HepG2 (cell line): ENCODE data around the gene EPHB3. TPM values are rescaled to one million over a fixed set of nuclear protein-coding genes. Genes with fewer than 3 reads are reported as not detected.

Source experiments
- ATAC-seq: fragments of 200-7000 bp; cut with Tn5 transposase; 3 replicates; pipeline ENCODE4 v1.9.1; 2020; ENCODE audit warnings: mild to moderate bottlenecking, moderate library complexity
- BruUV-seq: library from RNA; stranded (reverse); fragments of 400-500 nt; replicated peaks from 2 replicates; lab custom pipeline; 2021; lab: Mats Ljungman, UMichigan
- CTCF ChIA-PET: fragments of 300-600 bp; formaldehyde crosslinking; extraction: SDS; loops from one replicate; lab custom pipeline; 2021; ENCODE audit warnings: low total read pairs, inconsistent platforms, low intra/inter-chr PET ratio; lab: Yijun Ruan, JAX
- POLR2A ChIA-PET: fragments of 350-600 bp; sonication (Branson Sonifier 250); formaldehyde crosslinking; loops from one replicate; lab custom pipeline; 2020; ENCODE audit warnings: antibody characterized with exemption, inconsistent platforms; lab: Yijun Ruan, JAX
- DNase-seq: peaks from one replicate; pipeline ENCODE4 v3.0.0-alpha.2; 2015; ENCODE audit warnings: low spot score
- FAIRE-seq: peaks from 3 replicates; lab custom pipeline; 2011; peaks lifted over from hg19 to GRCh38; lab: Jason Lieb, UNC
- H2AFZ ChIP-seq: one replicate; pipeline ENCODE4 v1.6.1; 2011; ENCODE audit warnings: low read length, inconsistent platforms
- H3K27ac ChIP-seq: fragments of 300-600 bp; 3 replicates; pipeline ENCODE4 v1.8.0; 2011; ENCODE audit warnings: mixed run types, mild to moderate bottlenecking, mixed read lengths, low read length, inconsistent platforms; ENCODE audit not compliant: insufficient read depth; ENCODE audit errors: extremely low read length
- H3K27me3 ChIP-seq, 2 experiments: fragments of 200-600 bp in 1 of 2; 2 replicates in 1 of 2; 3 replicates in 1 of 2; pipeline versions ENCODE4 v1.6.0 to v1.8.0; 2011; ENCODE audit warnings: low read length in 2 of 2, mild to moderate bottlenecking in 2 of 2, moderate library complexity in 2 of 2, inconsistent platforms in 1 of 2; ENCODE audit not compliant: insufficient read depth in 2 of 2, control insufficient read depth in 1 of 2
- H3K36me3 ChIP-seq, 2 experiments: fragments of 200-600 bp in 1 of 2; replicated peaks in 1 of 2; 2 replicates in 1 of 2; 3 replicates in 1 of 2; pipeline versions ENCODE4 v1.5.1 to v1.8.0; 2011; ENCODE audit warnings: low read length in 2 of 2, inconsistent platforms in 1 of 2; ENCODE audit not compliant: insufficient read depth in 2 of 2, control insufficient read depth in 1 of 2
- H3K4me1 ChIP-seq: 2 replicates; pipeline ENCODE4 v1.5.1; 2012; ENCODE audit warnings: low read length, inconsistent platforms; ENCODE audit not compliant: insufficient read depth
- H3K4me2 ChIP-seq: 2 replicates; pipeline ENCODE4 v1.6.0; 2011; ENCODE audit warnings: low read depth, low read length, inconsistent platforms
- H3K4me3 ChIP-seq, 3 experiments: fragments of 200-600 bp in 1 of 3; sonication (generic), shearing (Covaris generic) in 1 of 3; replicated peaks in 1 of 3; 2 replicates each; pipeline ENCODE4 v1.5.1; 2011 to 2016; ENCODE audit warnings: low read length in 3 of 3, inconsistent platforms in 2 of 3, low read depth in 2 of 3, mild to moderate bottlenecking in 2 of 3, control low read depth in 1 of 3, mixed read lengths in 1 of 3; ENCODE audit not compliant: insufficient read depth in 1 of 3
- H3K79me2 ChIP-seq: one replicate; pipeline ENCODE4 v1.6.1; 2011; ENCODE audit warnings: low read length, inconsistent platforms; ENCODE audit not compliant: insufficient read depth
- H3K9ac ChIP-seq: 2 replicates; pipeline ENCODE4 v1.6.0; 2011; ENCODE audit warnings: mild to moderate bottlenecking, low read depth, low read length, inconsistent platforms; ENCODE audit not compliant: insufficient read depth
- H3K9me3 ChIP-seq: 2 replicates; pipeline ENCODE4 v1.5.1; 2012; ENCODE audit warnings: mild to moderate bottlenecking, low read length
- H4K20me1 ChIP-seq: 2 replicates; pipeline ENCODE4 v1.6.0; 2011; ENCODE audit warnings: inconsistent platforms, mild to moderate bottlenecking, low read length, moderate library complexity; ENCODE audit not compliant: insufficient read depth
- BCLAF1 ChIP-seq: fragments of 450-650 bp; IDR thresholded peaks from 2 replicates; pipeline ENCODE4 v1.6.1; 2017; ENCODE audit warnings: mild to moderate bottlenecking
- DMTF1 ChIP-seq: sonication (generic); formaldehyde crosslinking; IDR thresholded peaks from 2 replicates; pipeline ENCODE4 v1.4.0; 2020; ENCODE audit warnings: mild to moderate bottlenecking, missing genetic modification reagents
- DPF2 ChIP-seq: sonication (generic); formaldehyde crosslinking; IDR thresholded peaks from 2 replicates; pipeline ENCODE4 v1.4.0; 2020; ENCODE audit warnings: mild to moderate bottlenecking, low read depth, missing genetic modification reagents, borderline replicate concordance
- ETV6 ChIP-seq: sonication (generic); formaldehyde crosslinking; conservative IDR thresholded peaks from 2 replicates; pipeline ENCODE4 v1.4.0; 2020; ENCODE audit warnings: missing genetic modification reagents
- MXI1 ChIP-seq: IDR thresholded peaks from 3 replicates; pipeline ENCODE4 v1.6.1; 2012; ENCODE audit warnings: low read depth, low read length, inconsistent platforms, borderline replicate concordance
- NCOA5 ChIP-seq: sonication (generic); formaldehyde crosslinking; IDR thresholded peaks from 2 replicates; pipeline ENCODE4 v1.4.0; 2020; ENCODE audit warnings: missing genetic modification reagents
- SMAD1 ChIP-seq: sonication (generic); formaldehyde crosslinking; IDR thresholded peaks from 2 replicates; pipeline ENCODE4 v1.4.0; 2020; ENCODE audit warnings: missing genetic modification reagents, low read depth, mild to moderate bottlenecking, borderline replicate concordance
- SNAI1 ChIP-seq: sonication (generic); formaldehyde crosslinking; IDR thresholded peaks from 2 replicates; pipeline ENCODE4 v1.5.0; 2020; ENCODE audit warnings: mild to moderate bottlenecking, missing genetic modification reagents, borderline replicate concordance
- U2AF1 ChIP-seq: fragments of 200-400 bp; formaldehyde crosslinking; optimal IDR thresholded peaks from 2 replicates; pipeline ENCODE3; 2017; ENCODE audit warnings: mild to moderate bottlenecking, low read depth, low read length
- ZBTB7A ChIP-seq: sonication (generic); formaldehyde crosslinking; IDR thresholded peaks from 2 replicates; pipeline ENCODE4 v1.8.0; 2022; ENCODE audit warnings: mild to moderate bottlenecking, missing genetic modification reagents
- ZC3H4 ChIP-seq: sonication (generic); formaldehyde crosslinking; IDR thresholded peaks from 2 replicates; pipeline ENCODE4 v1.4.0; 2020; ENCODE audit warnings: missing genetic modification reagents, borderline replicate concordance
- ZEB1 ChIP-seq: IDR thresholded peaks from 2 replicates; pipeline ENCODE4 v1.6.1; 2012; ENCODE audit warnings: mild to moderate bottlenecking, low read depth, inconsistent platforms; ENCODE audit not compliant: insufficient replicate concordance
- ZFX ChIP-seq: sonication (generic); formaldehyde crosslinking; IDR thresholded peaks from 2 replicates; pipeline ENCODE4 v1.4.0; 2020; ENCODE audit warnings: mild to moderate bottlenecking, low read depth, missing genetic modification reagents, moderate library complexity
- ZNF18 ChIP-seq: sonication (generic); formaldehyde crosslinking; IDR thresholded peaks from 2 replicates; pipeline ENCODE4 v1.8.0; 2022; ENCODE audit warnings: mild to moderate bottlenecking, missing genetic modification reagents; ENCODE audit not compliant: insufficient replicate concordance
- ZNF7 ChIP-seq: IDR thresholded peaks from 2 replicates; pipeline ENCODE4 v1.6.1; 2016; ENCODE audit warnings: missing biosample characterization, missing genetic modification reagents
- ZNF768 ChIP-seq: sonication (generic); formaldehyde crosslinking; IDR thresholded peaks from 2 replicates; pipeline ENCODE4 v1.4.0; 2020; ENCODE audit warnings: missing genetic modification reagents
- WGBS: methylation state at CpG from one replicate; pipeline ENCODE4 v1.1.6; 2017; ENCODE audit warnings: low lambda C conversion rate; 5-methylcytosine and 5-hydroxymethylcytosine counted together
- in situ Hi-C: cut with HindIII; loops from 2 replicates; pipeline ENCODE4 v1.10.0; 2017; ENCODE audit warnings: low pct_unique_long_range_greater_than_20kb; ENCODE audit not compliant: extremely low pct_ligation_motif_present
- intact Hi-C: fragments of 100-400 bp; cut with micrococcal nuclease; formaldehyde crosslinking; loops from one replicate; pipeline ENCODE4 v1.10.0; 2022; ENCODE audit not compliant: unreplicated experiment
- polyA plus RNA-seq, 8 experiments: library from polyadenylated mRNA; depleted of rRNA in 3 of 8; stranded (reverse) in 7 of 8; unstranded in 1 of 8; fragments of >200 nt; fragmentation: Illumina TruSeq in 4 of 8; extraction: Trizol in 4 of 8; gene quantifications; 2 replicates each; pipeline versions ENCODE4 v1.2.1 to v1.2.3, GENCODE V29; 2011 to 2016; ENCODE audit warnings: low read depth in 4 of 8, missing spikeins in 1 of 8, mixed read lengths in 1 of 8; ENCODE audit not compliant: insufficient read depth in 1 of 8
- total RNA-seq, 5 experiments: library from RNA; depleted of rRNA; stranded (reverse); fragments of >200 nt; fragmentation: Illumina TruSeq; extraction: Trizol; gene quantifications; 2 replicates each; pipeline ENCODE4 v1.2.3, GENCODE V29; 2016; ENCODE audit warnings: low read depth in 1 of 5

The EPHB3 gene
- total and polyA plus RNA-seq, 2 of the 13 experiments (the other 11 are each of a cell fraction or from before 2014, with no cell fraction given): 0.01 TPM; not detected in 1

- H3K4me1 ChIP-seq: no peaks in the 10 kb centered on the region
- no peak overlapping the region for H3K9ac ChIP-seq
- H3K9me3 ChIP-seq: no peaks in the 10 kb centered on the region
- no peaks in the 10 kb centered on the region for H3K79me2 ChIP-seq
- ATAC-seq: no peak
- H3K4me3 ChIP-seq: no peak overlapping the region
- FAIRE-seq: no peak
- peaks cover 1 to 34% of the 10 kb centered on the region in 2 experiments; a peak in 2 of 5 replicates for H3K27me3 ChIP-seq
- intact Hi-C loops (no loop called here), in situ Hi-C loops (no loop called here)
- H4K20me1 ChIP-seq: no peaks in the 10 kb centered on the region
- no peak overlapping the region for H2AFZ ChIP-seq
- H3K4me2 ChIP-seq: no peak overlapping the region
- H3K36me3 ChIP-seq: no peaks in the 10 kb centered on the region
- no peak overlapping the region for H3K27ac ChIP-seq
- ChIA-PET POLR2A (no interaction called here), CTCF (no interaction called here)
- no TSS peak for BruUV-seq
- DNase-seq: no peak
- 54% methylated on average over 10 of the region's 10 CpGs for WGBS
- no peak for TF ChIP-seq SNAI1 (CRISPR knock-in tag)
- no peak for TF ChIP-seq ZFX (CRISPR knock-in tag)
- TF ChIP-seq U2AF1: no peak
- TF ChIP-seq ZNF18: no peak
- no peak for TF ChIP-seq ZNF768
- TF ChIP-seq ZNF7 (CRISPR knock-in tag): no peak
- no peak for TF ChIP-seq ZBTB7A (CRISPR knock-in tag)
- TF ChIP-seq MXI1: no peak
- TF ChIP-seq ETV6 (CRISPR knock-in tag): no peak
- TF ChIP-seq NCOA5 (CRISPR knock-in tag): no peak
- no peak for TF ChIP-seq BCLAF1
- no peak for TF ChIP-seq ZC3H4 (CRISPR knock-in tag)
- TF ChIP-seq DMTF1 (CRISPR knock-in tag): no peak
- TF ChIP-seq DPF2 (CRISPR knock-in tag): no peak
- TF ChIP-seq SMAD1 (CRISPR knock-in tag): no peak
- no peak for TF ChIP-seq ZEB1
These were observed 32.3 kb downstream of the EPHB3 start for GRCh38 chr3:184593928-184594303.
